KMS-11 (cell line): ENCODE results near the gene PTPRA.

ENCODE experiments used
- H2AFZ ChIP-seq: fragments of 200-600 bp; sonication (generic); 2 replicates; pipeline ENCODE4 v1.6.1; 2016; ENCODE audit warnings: antibody characterized with exemption, mixed run types, low read depth
- H3K27ac ChIP-seq: fragments of 200-600 bp; sonication (generic); 2 replicates; pipeline ENCODE4 v1.6.1; 2016; ENCODE audit warnings: mild to moderate bottlenecking, mixed run types
- H3K27me3 ChIP-seq: fragments of 200-600 bp; sonication (generic); 2 replicates; pipeline ENCODE4 v1.6.1; 2017; ENCODE audit warnings: mild to moderate bottlenecking, low read depth, mixed run types, moderate library complexity; ENCODE audit not compliant: insufficient read depth
- H3K36me3 ChIP-seq: fragments of 200-600 bp; sonication (generic); 2 replicates; pipeline ENCODE4 v1.6.1; 2017; ENCODE audit warnings: mild to moderate bottlenecking, mixed run types; ENCODE audit not compliant: insufficient read depth
- H3K4me1 ChIP-seq: fragments of 200-600 bp; sonication (generic); 2 replicates; pipeline ENCODE4 v1.6.1; 2016; ENCODE audit warnings: mild to moderate bottlenecking, low read depth, mixed run types; ENCODE audit not compliant: poor library complexity, severe bottlenecking
- H3K4me2 ChIP-seq: fragments of 200-600 bp; sonication (generic); 2 replicates; pipeline ENCODE4 v1.7.0; 2016; ENCODE audit warnings: mild to moderate bottlenecking, mixed run types
- H3K4me3 ChIP-seq: fragments of 200-600 bp; sonication (generic); IDR thresholded peaks from 2 replicates; pipeline ENCODE4 v1.6.1; 2017; ENCODE audit warnings: low read depth, low read length, mixed read lengths; ENCODE audit not compliant: insufficient read depth
- H3K79me2 ChIP-seq: fragments of 200-600 bp; sonication (generic); 2 replicates; pipeline ENCODE4 v1.6.1; 2016; ENCODE audit warnings: low read depth, mixed run types; ENCODE audit not compliant: insufficient read depth
- H3K9ac ChIP-seq: fragments of 200-600 bp; sonication (generic); 2 replicates; pipeline ENCODE4 v1.6.1; 2016; ENCODE audit warnings: mild to moderate bottlenecking, mixed run types
- H4K20me1 ChIP-seq: fragments of 200-600 bp; sonication (generic); 2 replicates; pipeline ENCODE4 v1.6.1; 2016; ENCODE audit warnings: mild to moderate bottlenecking, mixed run types; ENCODE audit not compliant: insufficient read depth
- CTCF ChIP-seq: fragments of 200-600 bp; sonication (generic); conservative IDR thresholded peaks from 2 replicates; pipeline ENCODE4 v1.6.1; 2017; ENCODE audit warnings: low read depth, mild to moderate bottlenecking, antibody characterized with exemption, low read length, moderate library complexity, mixed read lengths

PTPRA gene

GRCh38 chr20:2993250-2993649, 120.0 kb downstream of the PTPRA start:
- Histone ChIP-seq H2AFZ (no peak overlapping the region), H3K4me1 (peaks cover 15% of the 10 kb centered on the region), H4K20me1 (no peaks in the 10 kb centered on the region), H3K4me3 (no peak overlapping the region), H3K27ac (no peak overlapping the region), H3K36me3 (no peaks in the 10 kb centered on the region), H3K27me3 (no peaks in the 10 kb centered on the region), H3K9ac (no peak overlapping the region), H3K79me2 (no peaks in the 10 kb centered on the region), H3K4me2 (no peak overlapping the region)
- TF ChIP-seq CTCF = no peak

- Histone ChIP-seq H3K79me2 (no peaks in the 10 kb centered on the region), H3K36me3 (no peaks in the 10 kb centered on the region), H3K9ac (no peak overlapping the region), H3K4me1 (no peaks in the 10 kb centered on the region), H2AFZ (no peak overlapping the region), H3K4me2 (no peak overlapping the region), H3K4me3 (no peak overlapping the region), H4K20me1 (no peaks in the 10 kb centered on the region), H3K27ac (no peak overlapping the region), H3K27me3 (no peaks in the 10 kb centered on the region)
- TF ChIP-seq CTCF = no peak
These were observed 122.5 kb downstream of the PTPRA start for GRCh38 chr20:2995796-2996195.

GRCh38 chr20:2998728-2999127, 125.4 kb downstream of the PTPRA start:
- no peaks in the 10 kb centered on the region for H4K20me1 ChIP-seq
- H3K27ac ChIP-seq = no peak overlapping the region
- H3K36me3 ChIP-seq = no peaks in the 10 kb centered on the region
- no peak overlapping the region for H3K4me3 ChIP-seq
- H3K9ac ChIP-seq = no peak overlapping the region
- H3K27me3 ChIP-seq = no peaks in the 10 kb centered on the region
- H3K4me2 ChIP-seq = no peak overlapping the region
- no peak for TF ChIP-seq CTCF
- H3K4me1 ChIP-seq = peaks cover 5% of the 10 kb centered on the region
- H3K79me2 ChIP-seq = no peaks in the 10 kb centered on the region
- H2AFZ ChIP-seq = no peak overlapping the region

DNA sequence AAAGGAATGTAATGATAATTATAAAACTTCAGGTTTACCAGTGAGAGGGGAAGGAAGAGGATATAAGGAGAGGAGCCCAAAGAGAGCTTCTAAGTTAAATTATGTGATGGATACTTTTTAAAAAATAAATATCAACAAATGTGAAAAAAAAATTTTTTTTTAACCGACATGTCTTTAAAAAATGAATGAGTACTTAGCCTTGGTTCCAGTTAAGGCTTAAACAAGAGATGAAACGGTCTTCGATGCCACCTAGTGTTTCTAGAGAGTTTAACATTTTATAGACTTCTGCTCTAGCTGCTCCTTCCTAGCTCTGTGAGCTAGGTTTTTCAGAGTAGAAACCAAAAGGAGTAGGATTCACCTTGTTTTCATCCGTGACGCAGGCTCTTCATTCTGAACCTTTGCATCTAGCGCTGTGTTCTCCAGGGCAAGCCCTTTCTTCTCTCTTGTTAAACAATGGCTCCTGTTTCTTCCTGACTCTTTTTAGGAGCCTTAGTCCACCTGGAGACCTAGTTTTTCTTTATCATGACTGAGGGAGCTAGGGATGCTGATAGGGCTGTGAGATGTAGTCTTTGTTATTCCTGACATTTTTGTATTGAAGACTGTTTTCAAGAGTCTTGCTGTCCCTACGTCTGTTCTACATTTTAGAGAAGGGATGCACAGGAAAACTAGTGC, 127.7 kb downstream of the PTPRA start:
- no peaks in the 10 kb centered on the region for H3K36me3 ChIP-seq
- TF ChIP-seq CTCF = peak; percentile 64
- no peaks in the 10 kb centered on the region for H4K20me1 ChIP-seq

More for the DNA sequence above, 127.7 kb downstream of the PTPRA start:
- no peaks in the 10 kb centered on the region for H3K27me3 ChIP-seq
- H2AFZ ChIP-seq = no peak overlapping the region
- no peaks in the 10 kb centered on the region for H3K79me2 ChIP-seq
- H3K9ac ChIP-seq = no peak overlapping the region
- H3K27ac ChIP-seq = no peak overlapping the region
- peak overlapping the region; percentile 40; the same call in 1 of the 2 replicates for H3K4me2 ChIP-seq
- no peak overlapping the region for H3K4me3 ChIP-seq
- H3K4me1 ChIP-seq = peaks cover 5% of the 10 kb centered on the region
